Measurements from ENCODE around the gene TENM3.

Gene TENM3

GRCh38 chr4:182765987-182766856 lies 523.0 kb downstream of the TENM3 start:
- no peak for FAIRE-seq
- DNase-seq (ENCODE audit: insufficient read length, low spot score), result no peak
- no peak for TF ChIP-seq CTCF (IDR thresholded peaks at IDR 0.05; ENCODE audit: insufficient read depth, missing control alignments)

GRCh38 chr4:182766857-182767250 lies 523.7 kb downstream of the TENM3 start:
- DNase-seq (ENCODE audit: insufficient read length, low spot score) (no peak), FAIRE-seq (no peak)
- no peak for TF ChIP-seq CTCF (IDR thresholded peaks at IDR 0.05; ENCODE audit: insufficient read depth, missing control alignments)

- FAIRE-seq (no peak), DNase-seq (ENCODE audit: insufficient read length, low spot score) (no peak)
- TF ChIP-seq CTCF (IDR thresholded peaks at IDR 0.05; ENCODE audit: insufficient read depth, missing control alignments), result no peak
Measured at GRCh38 chr4:182768838-182769237, 525.6 kb downstream of the TENM3 start.

GRCh38 chr4:182770259-182770995 lies 527.2 kb downstream of the TENM3 start:
- no peak for TF ChIP-seq CTCF (IDR thresholded peaks at IDR 0.05; ENCODE audit: insufficient read depth, missing control alignments)
- no peak for DNase-seq (ENCODE audit: insufficient read length, low spot score)
- no peak for FAIRE-seq

- DNase-seq (ENCODE audit: insufficient read length, low spot score) (no peak), FAIRE-seq (no peak)
- no peak for TF ChIP-seq CTCF (IDR thresholded peaks at IDR 0.05; ENCODE audit: insufficient read depth, missing control alignments)
Measured at GRCh38 chr4:182770996-182771514, 527.9 kb downstream of the TENM3 start.

GRCh38 chr4:182775075-182775474 lies 531.9 kb downstream of the TENM3 start:
- FAIRE-seq, result no peak
- DNase-seq (ENCODE audit: insufficient read length, low spot score), result no peak
- TF ChIP-seq CTCF (IDR thresholded peaks at IDR 0.05; ENCODE audit: insufficient read depth, missing control alignments), result no peak

Measured in D721Med (cell line).